Umbilical cord (tissue), 2 donors: ENCODE data around the gene STK11. TPM values are rescaled to one million over a fixed set of nuclear protein-coding genes. Genes with fewer than 3 reads are reported as not detected.

Source experiments
- DNase-seq: peaks from one replicate; pipeline ENCODE4 v3.0.0-alpha.2; 2015; ENCODE audit warnings: low spot score
- total RNA-seq: library from RNA; depleted of rRNA; stranded (reverse); fragments of >200 nt; gene quantifications from one replicate; pipeline ENCODE4 v1.2.3, GENCODE V29; 2014; ENCODE audit warnings: low replicate concordance; ENCODE audit not compliant: insufficient read depth

Gene STK11
- total RNA-seq, 1 donor from 2014 or later: 60.4 TPM

GRCh38 chr19:1272423-1273262, 67.1 kb downstream of the STK11 start:
- DNase-seq: no peak

- no peak for DNase-seq
Measured at GRCh38 chr19:1273263-1274041, 67.9 kb downstream of the STK11 start.

- DNase-seq: no peak
Measured at GRCh38 chr19:1274081-1274851, 68.7 kb downstream of the STK11 start.

- DNase-seq: no peak
Measured at GRCh38 chr19:1274852-1275259, 69.3 kb downstream of the STK11 start.

- peak; percentile 97 for DNase-seq
Measured at GRCh38 chr19:1275260-1275975, 69.8 kb downstream of the STK11 start, which contains the start of gene FAM174C. Gene FAM174C, plus strand, starts transcription at chr19:1275530. Its CDS starts 20 bp downstream, at chr19:1275550.

GRCh38 chr19:1275976-1276627, 70.5 kb downstream of the STK11 start:
- DNase-seq: no peak

GRCh38 chr19:1276628-1277022, 71.0 kb downstream of the STK11 start:
- no peak for DNase-seq

- no peak for DNase-seq
Measured at GRCh38 chr19:1277061-1277460, 71.5 kb downstream of the STK11 start.

Other genes starting within 250 kb of the STK11 start
- gene WDR18, start 221.4 kb upstream of the STK11 start, total RNA-seq: 67.9 TPM
- not detected for gene GRIN3B, start 205.4 kb upstream of the STK11 start, total RNA-seq
- gene TMEM259, start 184.7 kb upstream of the STK11 start, total RNA-seq: 54.4 TPM
- gene RNU6-2, start 184.3 kb upstream of the STK11 start, total RNA-seq: not detected
- 120 TPM for gene CNN2, start 179.2 kb upstream of the STK11 start, total RNA-seq
- gene ABCA7, start 165.7 kb upstream of the STK11 start, total RNA-seq: 2.2 TPM
- 15.6 TPM for gene ARHGAP45, start 138.6 kb upstream of the STK11 start, total RNA-seq
- gene POLR2E, start 110.4 kb upstream of the STK11 start, total RNA-seq: 42.6 TPM
- 169 TPM for gene GPX4, start 101.8 kb upstream of the STK11 start, total RNA-seq
- 21.7 TPM for gene SBNO2, start 31.5 kb upstream of the STK11 start, total RNA-seq
- not detected for gene CBARP, start 32.2 kb downstream of the STK11 start, total RNA-seq
- gene ATP5F1D, start 36.0 kb downstream of the STK11 start, total RNA-seq: 24.8 TPM
- gene MIDN, start 42.8 kb downstream of the STK11 start, total RNA-seq: 16.6 TPM
- 319 TPM for gene CIRBP, start 63.6 kb downstream of the STK11 start, total RNA-seq
- gene FAM174C, start 69.8 kb downstream of the STK11 start, total RNA-seq: 1.7 TPM
- gene EFNA2, start 80.1 kb downstream of the STK11 start, total RNA-seq: not detected
- gene NDUFS7, start 178.1 kb downstream of the STK11 start, total RNA-seq: 29.1 TPM
- 13.7 TPM for gene GAMT, start 195.8 kb downstream of the STK11 start, total RNA-seq
- 30.8 TPM for gene DAZAP1, start 201.8 kb downstream of the STK11 start, total RNA-seq
- gene RPS15, start 232.6 kb downstream of the STK11 start, total RNA-seq: 212 TPM
- gene APC2, start 244.3 kb downstream of the STK11 start, total RNA-seq: 0.72 TPM